ENCODE data around the gene PHF19. TPM values are rescaled to one million over a fixed set of nuclear protein-coding genes. Genes with fewer than 3 reads are reported as not detected.

Gene PHF19
- total RNA-seq, 1 donor from 2014 or later, result 19.0 TPM

- intact Hi-C loops (cut with DNase I), result no loop called here
- Histone ChIP-seq H3K27ac (no peak overlapping the region), H3K27me3 (no peaks in the 10 kb centered on the region), H3K9me3 (no peaks in the 10 kb centered on the region), H3K4me1 (no peaks in the 10 kb centered on the region), H3K36me3 (peaks cover 74% of the 10 kb centered on the region), H3K4me3 (no peak overlapping the region)
- no peak for TF ChIP-seq CTCF (IDR thresholded peaks at IDR 0.05)
- ATAC-seq (no peak), DNase-seq (no peak)
These were observed 58.4 kb downstream of the PHF19 start for GRCh38 chr9:120818595-120818994.

GRCh38 chr9:120815075-120815474 is 61.9 kb downstream of the PHF19 start:
- H3K27ac ChIP-seq, result no peak overlapping the region
- no peak for TF ChIP-seq CTCF (IDR thresholded peaks at IDR 0.05)
- no peak for ATAC-seq
- H3K4me3 ChIP-seq, result no peak overlapping the region
- H3K9me3 ChIP-seq, result no peaks in the 10 kb centered on the region
- H3K4me1 ChIP-seq, result no peaks in the 10 kb centered on the region
- intact Hi-C loops (cut with DNase I), result no loop called here
- no peaks in the 10 kb centered on the region for H3K27me3 ChIP-seq
- no peak for DNase-seq
- H3K36me3 ChIP-seq, result peaks cover 47% of the 10 kb centered on the region

DNA sequence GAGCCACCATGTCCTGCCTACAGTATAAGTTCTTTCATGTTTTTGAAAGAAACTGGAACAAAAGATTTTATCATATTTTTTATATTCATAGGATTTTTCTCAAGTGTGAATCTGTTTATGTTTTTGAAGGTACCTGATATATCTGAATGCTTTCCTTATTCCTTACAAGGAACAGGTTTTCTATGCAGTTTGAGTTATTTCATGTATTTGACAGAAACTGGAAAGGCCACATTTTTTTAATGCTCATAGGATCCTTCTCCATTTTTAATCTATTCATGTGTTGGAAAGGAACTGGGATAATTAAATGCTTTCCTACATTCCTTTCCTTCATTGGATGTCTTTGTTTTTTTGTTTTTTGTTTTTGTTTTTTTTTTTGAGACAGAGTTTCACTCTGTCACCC is 68.1 kb downstream of the PHF19 start:
- H3K27ac ChIP-seq, result no peak overlapping the region
- no peaks in the 10 kb centered on the region for H3K27me3 ChIP-seq
- intact Hi-C loops (cut with DNase I), result no loop called here
- no peak overlapping the region for H3K4me3 ChIP-seq
- TF ChIP-seq CTCF (IDR thresholded peaks at IDR 0.05), result no peak
- H3K36me3 ChIP-seq, result no peaks in the 10 kb centered on the region
- no peaks in the 10 kb centered on the region for H3K4me1 ChIP-seq
- DNase-seq (no peak), ATAC-seq (no peak)
- H3K9me3 ChIP-seq, result peaks cover 9% of the 10 kb centered on the region

DNA sequence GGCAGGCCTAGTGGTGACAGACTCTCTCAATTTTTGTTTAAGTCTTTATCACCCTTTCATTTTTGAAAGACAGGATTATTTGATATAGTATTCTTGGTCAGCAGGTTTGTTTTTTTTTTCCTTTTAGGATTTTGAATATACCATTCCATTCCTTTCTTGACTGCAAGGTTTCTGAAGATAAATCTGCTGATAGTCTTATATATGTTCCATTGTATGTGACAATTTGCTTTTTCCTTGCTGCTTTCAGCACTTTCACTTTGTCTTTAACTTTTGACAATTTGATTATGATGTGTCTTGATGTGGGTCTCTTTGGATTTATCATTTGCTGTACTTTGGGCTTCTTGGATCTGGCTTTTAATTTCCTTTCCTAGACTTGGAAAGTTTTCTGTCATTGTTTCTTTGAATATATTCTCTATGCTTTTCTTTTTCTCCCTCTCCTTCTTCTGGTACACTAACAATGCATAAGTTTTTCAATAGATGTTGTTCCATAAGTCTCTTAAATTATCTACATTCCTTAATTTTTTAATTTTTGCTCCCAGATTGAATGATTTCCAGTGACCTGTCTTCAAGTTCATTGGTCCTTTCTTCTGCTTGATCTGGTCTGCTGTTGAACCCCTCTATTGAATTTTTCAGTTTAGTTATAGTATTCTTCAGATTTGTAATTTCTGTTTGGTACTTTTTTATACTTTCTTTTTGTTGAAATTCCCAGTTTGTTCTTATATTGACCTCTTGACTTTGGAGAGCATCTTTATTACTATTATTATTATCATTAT is 69.2 kb downstream of the PHF19 start:
- no peaks in the 10 kb centered on the region for H3K4me1 ChIP-seq
- intact Hi-C loops (cut with DNase I), result no loop called here
- no peak overlapping the region for H3K4me3 ChIP-seq
- H3K27ac ChIP-seq, result no peak overlapping the region
- H3K9me3 ChIP-seq, result peaks cover 9% of the 10 kb centered on the region
- no peak for ATAC-seq
- no peak for TF ChIP-seq CTCF (IDR thresholded peaks at IDR 0.05)
- no peak for DNase-seq
- no peaks in the 10 kb centered on the region for H3K27me3 ChIP-seq
- H3K36me3 ChIP-seq, result no peaks in the 10 kb centered on the region

Other genes starting within 250 kb of the PHF19 start
- 92.9 TPM for gene MEGF9, start 162.7 kb downstream of the PHF19 start, total RNA-seq
- gene FBXW2, start 83.8 kb downstream of the PHF19 start, total RNA-seq, result 87.1 TPM
- gene PSMD5, start 34.3 kb downstream of the PHF19 start, total RNA-seq, result 38.2 TPM
- 6.0 TPM for gene TRAF1, start 49.6 kb upstream of the PHF19 start, total RNA-seq
- 37.8 TPM for gene C5, start 173.1 kb upstream of the PHF19 start, total RNA-seq
- gene CNTRL, start 197.8 kb upstream of the PHF19 start, total RNA-seq, result 20.3 TPM